GM21423 (cell line): Measurements from ENCODE around the gene EXOC7.

Experiments
- ATAC-seq: cut with Tn5 transposase; IDR thresholded peaks from one replicate; pipeline ENCODE4 v1.9.1; 2021; ENCODE audit warnings: mild to moderate bottlenecking, moderate library complexity; ENCODE audit not compliant: unreplicated experiment

The EXOC7 gene

GRCh38 chr17:76138896-76139752 is 35.5 kb upstream of the EXOC7 start:
- ATAC-seq = no peak

GRCh38 chr17:76138234-76138895 is 34.8 kb upstream of the EXOC7 start:
- no peak for ATAC-seq

- no peak for ATAC-seq
Observed at GRCh38 chr17:76137351-76138233, 34.0 kb upstream of the EXOC7 start.

GRCh38 chr17:76137001-76137350 is 33.4 kb upstream of the EXOC7 start:
- no peak for ATAC-seq

GRCh38 chr17:76136276-76137000 is 32.9 kb upstream of the EXOC7 start:
- ATAC-seq = no peak

- ATAC-seq = no peak
Observed at GRCh38 chr17:76135810-76136188, 32.2 kb upstream of the EXOC7 start.

GRCh38 chr17:76134911-76135809 is 31.6 kb upstream of the EXOC7 start:
- no peak for ATAC-seq

GRCh38 chr17:76132574-76133338 is 29.2 kb upstream of the EXOC7 start:
- no peak for ATAC-seq

- no peak for ATAC-seq
Observed at GRCh38 chr17:76131692-76132573, 28.3 kb upstream of the EXOC7 start.

GRCh38 chr17:76131051-76131691 is 27.6 kb upstream of the EXOC7 start:
- ATAC-seq = no peak

GRCh38 chr17:76130473-76130872 is 26.9 kb upstream of the EXOC7 start:
- ATAC-seq = no peak

GRCh38 chr17:76125922-76126321 is 22.3 kb upstream of the EXOC7 start:
- ATAC-seq = no peak

GRCh38 chr17:76125391-76125675 is 21.7 kb upstream of the EXOC7 start:
- no peak for ATAC-seq

- ATAC-seq = no peak
Observed at GRCh38 chr17:76124582-76125390, 21.2 kb upstream of the EXOC7 start.

- no peak for ATAC-seq
Observed at GRCh38 chr17:76123749-76124581, 20.4 kb upstream of the EXOC7 start.

- ATAC-seq = no peak
Observed at GRCh38 chr17:76123191-76123499, 19.6 kb upstream of the EXOC7 start.
